HG02759 (cell line): ENCODE measurements around the gene ACSS1.

ENCODE experiments used
- ATAC-seq: cut with Tn5 transposase; IDR thresholded peaks from one replicate; pipeline ENCODE4 v1.9.1; 2021; ENCODE audit warnings: mild to moderate bottlenecking, moderate library complexity; ENCODE audit not compliant: unreplicated experiment

The ACSS1 gene

GRCh38 chr20:25061103-25061799, 3.3 kb upstream of the ACSS1 start:
- no peak for ATAC-seq

GRCh38 chr20:25059866-25060465, 2.0 kb upstream of the ACSS1 start:
- no peak for ATAC-seq

GRCh38 chr20:25058847-25059810, 1.2 kb upstream of the ACSS1 start:
- no peak for ATAC-seq

- peak; percentile 34 for ATAC-seq
Observed at GRCh38 chr20:25057234-25058050, 497 bp downstream of the ACSS1 start.

GRCh38 chr20:25056690-25057233, 1.2 kb downstream of the ACSS1 start:
- no peak for ATAC-seq

- ATAC-seq = no peak
Observed at GRCh38 chr20:25055711-25056495, 2.0 kb downstream of the ACSS1 start.

- no peak for ATAC-seq
Observed at GRCh38 chr20:25054995-25055629, 2.8 kb downstream of the ACSS1 start.

GRCh38 chr20:25054096-25054820, 3.7 kb downstream of the ACSS1 start:
- no peak for ATAC-seq

GRCh38 chr20:25053255-25054031, 4.5 kb downstream of the ACSS1 start:
- no peak for ATAC-seq

- ATAC-seq = no peak
Observed at GRCh38 chr20:25052255-25053194, 5.4 kb downstream of the ACSS1 start.

- ATAC-seq = no peak
Observed at GRCh38 chr20:25051386-25052155, 6.4 kb downstream of the ACSS1 start.

GRCh38 chr20:25050501-25051350, 7.2 kb downstream of the ACSS1 start:
- no peak for ATAC-seq

GRCh38 chr20:25050082-25050481, 7.9 kb downstream of the ACSS1 start:
- ATAC-seq = no peak

GRCh38 chr20:25049261-25050060, 8.5 kb downstream of the ACSS1 start:
- no peak for ATAC-seq
